Immature natural killer cell (primary cell): ENCODE data around the gene CWF19L1. TPM values are rescaled to one million over a fixed set of nuclear protein-coding genes. Genes with fewer than 3 reads are reported as not detected.

Experiments used
- DNase-seq, 3 donors: peaks; one replicate each; pipeline ENCODE4 v3.0.0; 2022; ENCODE audit warnings: mixed read lengths in 1 of 3
- H3K27ac Mint-ChIP-seq, 6 donors: one replicate each; pipeline ENCODE4 v1.8.0; 2020; ENCODE audit warnings: mixed read lengths in 6 of 6, mild to moderate bottlenecking in 5 of 6, inconsistent platforms in 4 of 6, moderate library complexity in 3 of 6
- H3K27me3 Mint-ChIP-seq, 3 donors: one replicate each; pipeline ENCODE4 v1.8.0; 2020 to 2021; ENCODE audit warnings: low read depth in 3 of 3, mild to moderate bottlenecking in 3 of 3, mixed read lengths in 3 of 3, moderate library complexity in 3 of 3, inconsistent platforms in 1 of 3
- H3K36me3 Mint-ChIP-seq, 3 donors: one replicate each; pipeline ENCODE4 v1.8.0; 2020; ENCODE audit warnings: mixed read lengths in 3 of 3, inconsistent platforms in 2 of 3, mild to moderate bottlenecking in 2 of 3
- H3K4me1 Mint-ChIP-seq, 2 donors: one replicate each; pipeline ENCODE4 v1.8.0; 2020; ENCODE audit warnings: inconsistent platforms in 2 of 2, mild to moderate bottlenecking in 2 of 2, mixed read lengths in 2 of 2, moderate library complexity in 1 of 2
- H3K4me3 Mint-ChIP-seq, 5 donors: one replicate each; pipeline ENCODE4 v1.8.0; 2020; ENCODE audit warnings: mild to moderate bottlenecking in 5 of 5, mixed read lengths in 5 of 5, inconsistent platforms in 3 of 5, moderate library complexity in 3 of 5
- H3K9me3 Mint-ChIP-seq, 6 donors: one replicate each; pipeline ENCODE4 v1.8.0; 2020; ENCODE audit warnings: mild to moderate bottlenecking in 6 of 6, mixed read lengths in 6 of 6, inconsistent platforms in 4 of 6, moderate library complexity in 3 of 6
- polyA plus RNA-seq, 3 donors: library from polyadenylated mRNA; unstranded; fragments of 300-500 nt; fragmentation: Illumina TruSeq; gene quantifications; one replicate each; pipeline ENCODE4 v1.2.3, GENCODE V29; 2021

CWF19L1 gene
- polyA plus RNA-seq, 3 donors from 2014 or later = 18.4 to 38.4 (median 32.5) TPM

DNA sequence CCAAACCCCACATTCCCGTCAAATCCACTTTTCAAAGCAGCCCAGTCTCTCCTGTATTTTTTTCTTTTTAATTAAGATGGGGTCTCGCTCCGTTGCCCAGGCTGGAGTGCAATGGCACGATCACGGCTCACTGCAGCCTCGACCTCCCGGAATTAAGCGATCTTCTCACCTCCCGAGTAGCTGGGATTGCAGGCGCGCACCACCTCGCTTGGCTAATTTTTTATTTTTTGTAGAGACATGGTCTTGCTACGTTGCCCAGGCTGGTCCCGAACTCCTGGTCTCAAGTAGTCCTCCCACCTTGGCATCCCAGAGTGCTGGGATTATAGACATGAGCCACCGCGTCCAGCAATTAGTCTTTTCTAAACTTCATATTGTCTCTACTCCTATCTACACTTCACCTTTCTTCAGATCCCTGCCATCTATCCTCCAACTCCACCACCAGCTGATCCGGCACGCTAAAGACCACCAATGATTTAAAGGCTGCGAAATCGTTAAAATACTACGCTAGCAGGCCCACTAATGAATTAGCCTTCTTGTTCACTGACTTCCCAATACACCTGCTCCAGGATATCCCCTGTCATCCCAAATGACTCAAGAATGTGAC is 37.5 kb downstream of the CWF19L1 start:
- Mint-ChIP-seq H3K4me3 (peak overlapping the region; percentile 89 to 96 (median 92)), H3K36me3 (peaks cover 8 to 26% (median 12%) of the 10 kb centered on the region in 3 donors), H3K9me3 (no peaks in the 10 kb centered on the region), H3K4me1 (peaks cover 31 to 45% of the 10 kb centered on the region in 2 donors), H3K27ac (peak overlapping the region; percentile 78 to 96 (median 88)), H3K27me3 (peaks cover 5 to 18% (median 15%) of the 10 kb centered on the region in 3 donors)
- no peak for DNase-seq

DNA sequence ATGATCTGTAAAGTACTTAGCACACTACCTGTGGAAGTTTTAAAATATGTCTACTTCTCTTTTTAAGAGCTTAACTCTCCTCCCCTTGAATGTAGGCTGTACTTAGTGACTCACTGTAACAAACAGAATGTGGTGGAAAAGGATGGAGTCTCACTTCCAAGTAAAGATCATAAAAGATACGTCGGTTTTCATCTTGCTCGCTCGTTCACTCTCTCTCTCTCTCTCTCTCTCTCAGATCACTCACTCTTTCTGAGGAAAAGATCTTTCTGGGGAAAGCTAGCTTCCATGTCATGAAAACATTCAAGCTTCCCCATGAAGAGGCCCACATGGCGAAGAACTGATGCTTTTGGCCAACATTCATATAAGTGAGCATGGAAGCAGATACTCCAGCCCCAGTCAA is 43.6 kb downstream of the CWF19L1 start:
- Mint-ChIP-seq H3K27me3 (peaks cover 3 to 5% (median 4%) of the 10 kb centered on the region in 3 donors), H3K9me3 (no peaks in the 10 kb centered on the region), H3K4me3 (no peak overlapping the region), H3K27ac (peak overlapping the region in 1 of 6 donors; percentile 11), H3K4me1 (peaks cover 16 to 28% of the 10 kb centered on the region in 2 donors), H3K36me3 (peaks cover 20 to 33% (median 28%) of the 10 kb centered on the region in 3 donors)
- no peak for DNase-seq

DNA sequence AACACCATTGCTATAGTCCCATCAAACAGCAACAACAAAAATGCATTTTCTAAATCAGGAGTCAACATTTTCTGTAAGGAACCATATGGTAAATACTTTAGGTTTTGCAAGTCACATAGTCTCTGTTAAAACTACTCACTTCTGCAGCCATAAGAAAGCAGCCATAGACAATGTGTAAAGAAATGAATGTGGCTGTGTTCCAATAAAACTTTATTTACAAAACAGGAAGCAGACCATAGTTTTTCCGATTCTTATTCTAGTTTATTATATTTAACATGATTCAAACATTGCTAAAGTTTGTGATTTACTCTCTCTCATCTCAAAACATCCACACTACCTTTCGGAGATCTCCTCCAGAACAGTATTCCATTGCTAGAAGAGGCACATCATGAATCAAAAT is 44.9 kb downstream of the CWF19L1 start:
- no peak for DNase-seq
- peaks cover 4 to 15% of the 10 kb centered on the region in 2 donors for H3K4me1 Mint-ChIP-seq
- no peak overlapping the region for H3K4me3 Mint-ChIP-seq
- H3K27ac Mint-ChIP-seq = no peak overlapping the region
- peaks cover 0 to 2% (median 0%) of the 10 kb centered on the region in 3 donors for H3K27me3 Mint-ChIP-seq
- H3K9me3 Mint-ChIP-seq = no peaks in the 10 kb centered on the region
- peaks cover 24 to 44% (median 28%) of the 10 kb centered on the region in 3 donors for H3K36me3 Mint-ChIP-seq

DNA sequence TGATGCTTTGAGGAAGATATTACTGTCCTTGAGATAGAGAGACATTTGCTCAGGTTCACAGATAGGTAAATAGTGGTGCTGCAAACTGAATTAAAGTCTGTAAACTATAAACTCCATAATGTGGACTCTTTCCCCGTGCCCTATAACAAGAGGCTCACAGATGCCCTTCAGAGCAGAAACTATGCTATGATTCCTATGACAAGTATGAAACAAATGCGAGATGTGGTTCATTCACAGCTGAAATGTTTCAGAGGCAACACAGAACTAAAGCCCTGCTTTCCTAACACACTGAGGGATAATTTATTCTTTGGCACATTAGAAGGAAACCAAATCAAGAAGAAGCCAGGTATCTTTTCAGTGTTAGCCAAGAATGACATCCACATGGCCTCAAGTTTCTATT is 51.4 kb downstream of the CWF19L1 start:
- Mint-ChIP-seq H3K27me3 (peaks cover 0 to 2% (median 1%) of the 10 kb centered on the region in 3 donors), H3K9me3 (no peaks in the 10 kb centered on the region), H3K4me1 (no peaks in the 10 kb centered on the region), H3K27ac (no peak overlapping the region), H3K4me3 (no peak overlapping the region), H3K36me3 (peaks cover 25 to 67% (median 36%) of the 10 kb centered on the region in 3 donors)
- no peak for DNase-seq

DNA sequence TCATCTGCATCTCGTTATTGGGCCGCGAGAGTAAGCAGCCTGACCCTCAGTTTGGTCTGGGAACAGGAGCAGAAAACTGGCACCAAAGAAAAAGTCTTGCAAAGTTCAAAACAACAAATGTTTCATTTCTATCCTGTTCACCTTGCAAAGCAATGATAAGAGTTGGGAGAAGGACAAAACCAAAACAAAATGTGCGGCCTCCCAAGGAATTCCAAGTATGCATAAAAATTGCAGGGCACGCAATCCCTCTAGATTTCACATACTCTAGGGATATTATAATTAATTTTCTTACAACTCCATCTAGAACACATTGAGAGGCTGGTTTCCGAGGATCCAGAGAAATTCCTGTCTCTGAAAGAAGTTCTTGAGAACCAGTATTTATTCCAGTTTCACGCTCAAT is 58.1 kb downstream of the CWF19L1 start:
- DNase-seq = no peak
- Mint-ChIP-seq H3K27me3 (no peaks in the 10 kb centered on the region), H3K27ac (no peak overlapping the region), H3K9me3 (no peaks in the 10 kb centered on the region), H3K4me3 (no peak overlapping the region), H3K36me3 (peaks cover 18 to 47% (median 25%) of the 10 kb centered on the region in 3 donors), H3K4me1 (no peaks in the 10 kb centered on the region)

DNA sequence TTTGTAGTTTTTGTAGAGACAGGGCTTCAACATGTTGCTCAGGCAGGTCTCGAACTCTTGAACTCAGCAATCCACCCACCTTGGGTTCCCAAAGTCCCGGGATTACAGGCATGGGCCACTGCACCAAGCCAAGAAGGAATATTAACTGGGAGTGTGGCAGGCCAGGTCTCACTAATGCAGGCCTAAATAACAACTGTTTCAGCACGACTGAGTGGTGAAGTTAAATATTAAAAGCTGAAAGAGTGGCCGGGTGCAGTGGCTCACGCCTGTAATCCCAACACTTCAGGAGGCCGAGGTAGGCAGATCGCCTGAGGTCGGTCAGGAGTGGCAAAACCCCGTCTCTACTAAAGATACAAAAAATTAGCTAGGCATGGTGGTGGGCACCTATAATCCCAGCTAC is 59.2 kb downstream of the CWF19L1 start:
- DNase-seq = no peak
- Mint-ChIP-seq H3K4me3 (no peak overlapping the region), H3K27me3 (no peaks in the 10 kb centered on the region), H3K9me3 (no peaks in the 10 kb centered on the region), H3K36me3 (peaks cover 21 to 49% (median 28%) of the 10 kb centered on the region in 3 donors), H3K4me1 (no peaks in the 10 kb centered on the region), H3K27ac (no peak overlapping the region)

DNA sequence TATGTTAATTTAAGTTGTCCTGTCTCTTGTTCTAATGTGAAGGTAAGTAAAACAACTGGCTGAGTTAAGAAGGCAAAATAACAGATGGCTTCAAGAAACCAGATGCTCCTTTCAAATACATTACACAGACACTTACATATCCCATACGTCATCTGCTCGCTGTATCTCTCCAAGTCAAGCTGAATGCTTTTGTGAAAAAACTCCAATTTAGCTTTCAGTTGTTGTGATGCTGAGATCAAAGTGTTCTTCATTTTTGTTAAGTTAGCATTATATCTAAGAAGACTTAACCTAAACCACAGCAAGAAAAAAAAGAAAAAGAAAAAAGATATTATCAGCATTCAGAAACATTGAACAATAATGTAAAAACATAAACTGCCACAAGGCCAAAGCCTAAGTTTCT is 63.1 kb downstream of the CWF19L1 start:
- Mint-ChIP-seq H3K4me3 (no peak overlapping the region), H3K36me3 (peaks cover 26 to 51% (median 31%) of the 10 kb centered on the region in 3 donors), H3K27ac (no peak overlapping the region), H3K9me3 (no peaks in the 10 kb centered on the region), H3K27me3 (no peaks in the 10 kb centered on the region), H3K4me1 (no peaks in the 10 kb centered on the region)
- DNase-seq = no peak

DNA sequence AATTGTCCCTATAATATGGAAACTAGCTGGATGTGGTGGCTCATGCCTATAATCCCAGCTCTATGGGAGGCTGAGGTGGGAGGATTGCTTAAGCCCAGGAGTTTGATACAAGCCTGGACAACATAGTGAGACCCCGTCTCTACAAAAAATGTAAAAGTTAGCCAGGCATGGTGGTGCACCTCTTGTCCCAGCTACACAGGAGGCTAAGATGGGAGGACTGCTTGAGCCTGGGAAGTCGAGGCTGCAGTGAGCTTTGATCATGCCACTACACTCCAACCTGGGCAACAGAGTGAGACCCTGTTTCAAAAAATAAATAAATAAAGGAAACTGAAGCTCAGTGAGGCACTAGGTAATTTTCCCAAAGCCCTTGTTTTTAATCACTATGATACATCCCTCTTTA is 65.9 kb downstream of the CWF19L1 start:
- Mint-ChIP-seq H3K27ac (no peak overlapping the region), H3K4me3 (no peak overlapping the region), H3K9me3 (no peaks in the 10 kb centered on the region), H3K4me1 (peaks cover 0 to 1% of the 10 kb centered on the region in 2 donors), H3K36me3 (peaks cover 25 to 56% (median 33%) of the 10 kb centered on the region in 3 donors), H3K27me3 (no peaks in the 10 kb centered on the region)
- no peak for DNase-seq

DNA sequence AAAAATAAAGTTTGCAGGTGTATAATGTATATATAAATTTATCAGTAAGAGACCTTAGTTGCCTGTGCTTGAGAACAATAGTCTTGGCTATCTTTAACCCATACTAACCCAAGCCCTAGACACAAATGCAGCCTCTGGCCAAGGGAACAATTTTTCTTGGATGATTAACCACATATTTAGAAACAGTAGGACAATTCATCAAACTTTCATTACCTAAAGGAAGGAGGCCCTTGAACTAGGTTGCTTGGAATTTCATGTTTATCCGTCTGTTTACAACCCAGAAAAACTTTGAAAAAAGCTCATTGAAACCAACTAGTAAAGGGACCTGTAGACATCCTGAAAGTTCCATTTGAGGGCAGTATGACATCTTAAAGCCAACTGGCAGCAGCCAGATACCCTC is 72.7 kb downstream of the CWF19L1 start:
- Mint-ChIP-seq H3K4me1 (peaks cover 0 to 1% of the 10 kb centered on the region in 2 donors), H3K27ac (no peak overlapping the region), H3K9me3 (no peaks in the 10 kb centered on the region), H3K27me3 (no peaks in the 10 kb centered on the region), H3K36me3 (peaks cover 15 to 51% (median 29%) of the 10 kb centered on the region in 3 donors), H3K4me3 (no peak overlapping the region)
- DNase-seq = no peak

DNA sequence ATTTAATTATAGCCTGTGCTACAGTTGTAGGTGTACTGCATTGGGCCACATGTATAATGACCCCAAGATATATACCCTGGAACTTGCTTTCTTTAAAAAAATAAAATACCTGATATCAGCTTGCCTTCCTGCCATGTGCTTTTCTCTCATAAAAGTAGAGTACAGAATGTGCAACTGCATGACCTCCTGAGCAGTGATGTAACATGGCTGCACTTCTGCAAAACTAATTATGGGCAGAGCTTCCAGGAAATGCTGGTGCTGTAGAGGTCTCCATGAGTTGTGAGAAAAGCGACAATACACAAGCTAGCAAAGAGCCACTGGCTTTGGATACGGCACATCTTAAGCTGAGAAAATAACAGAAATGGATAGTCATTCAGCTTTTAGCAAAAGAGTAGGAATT is 75.1 kb downstream of the CWF19L1 start:
- no peak overlapping the region for H3K4me3 Mint-ChIP-seq
- H3K4me1 Mint-ChIP-seq = peaks cover 7% of the 10 kb centered on the region in 2 donors
- no peak overlapping the region for H3K27ac Mint-ChIP-seq
- H3K27me3 Mint-ChIP-seq = no peaks in the 10 kb centered on the region
- no peaks in the 10 kb centered on the region for H3K9me3 Mint-ChIP-seq
- DNase-seq = no peak
- peaks cover 12 to 45% (median 18%) of the 10 kb centered on the region in 3 donors for H3K36me3 Mint-ChIP-seq

DNA sequence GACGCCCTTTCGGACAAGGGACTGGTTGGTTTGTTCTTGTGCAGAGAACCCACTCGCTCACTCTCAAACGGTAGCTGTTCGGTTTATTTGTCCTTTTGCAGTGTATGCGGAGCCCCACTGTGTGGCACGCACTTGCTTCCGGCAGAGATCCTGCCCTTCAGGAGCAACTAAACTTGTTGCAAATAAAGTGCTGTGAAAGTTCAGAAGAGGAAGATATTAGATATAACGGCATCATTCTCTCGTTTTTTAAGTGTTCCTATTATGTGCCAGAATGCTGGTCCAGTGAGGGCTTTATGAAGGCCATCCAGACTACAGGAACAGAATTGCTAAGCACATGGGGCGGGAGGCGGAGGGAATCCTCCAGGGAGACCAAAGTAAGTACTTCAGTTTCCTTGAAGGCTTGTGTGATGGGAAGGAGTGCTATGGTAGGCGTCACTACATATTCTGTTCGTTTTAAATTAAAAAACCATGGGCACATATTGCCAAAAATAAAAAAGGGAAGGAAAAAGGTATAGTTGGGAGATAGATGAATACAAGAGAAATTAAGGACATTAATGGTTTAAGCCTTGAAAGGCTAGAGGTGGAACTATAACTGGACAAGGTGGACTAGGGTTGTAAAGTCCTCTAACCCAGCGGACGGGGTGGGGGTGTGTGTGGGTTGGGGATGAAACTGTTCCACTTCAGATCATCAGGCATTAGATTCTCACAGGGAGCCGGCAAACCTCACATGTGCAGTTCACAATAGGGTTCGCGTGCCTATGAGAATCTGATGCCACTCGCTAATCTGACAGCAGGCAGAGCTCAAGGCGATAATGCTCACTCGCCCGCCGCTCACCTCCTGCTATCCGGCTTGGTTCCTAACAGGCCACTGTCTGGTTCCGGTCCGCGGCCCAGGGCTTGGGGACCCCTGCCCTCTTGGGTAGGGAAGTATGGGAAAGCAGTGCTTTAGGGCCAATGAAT is 80.9 kb downstream of the CWF19L1 start:
- Mint-ChIP-seq H3K9me3 (no peaks in the 10 kb centered on the region), H3K27ac (peak overlapping the region; percentile 84 to 96 (median 94)), H3K36me3 (peaks cover 7 to 22% (median 12%) of the 10 kb centered on the region in 3 donors), H3K4me1 (peaks cover 36 to 51% of the 10 kb centered on the region in 2 donors), H3K27me3 (peaks cover 0 to 12% (median 2%) of the 10 kb centered on the region in 3 donors), H3K4me3 (peak overlapping the region; percentile 91 to 99 (median 95))
- no peak for DNase-seq

DNA sequence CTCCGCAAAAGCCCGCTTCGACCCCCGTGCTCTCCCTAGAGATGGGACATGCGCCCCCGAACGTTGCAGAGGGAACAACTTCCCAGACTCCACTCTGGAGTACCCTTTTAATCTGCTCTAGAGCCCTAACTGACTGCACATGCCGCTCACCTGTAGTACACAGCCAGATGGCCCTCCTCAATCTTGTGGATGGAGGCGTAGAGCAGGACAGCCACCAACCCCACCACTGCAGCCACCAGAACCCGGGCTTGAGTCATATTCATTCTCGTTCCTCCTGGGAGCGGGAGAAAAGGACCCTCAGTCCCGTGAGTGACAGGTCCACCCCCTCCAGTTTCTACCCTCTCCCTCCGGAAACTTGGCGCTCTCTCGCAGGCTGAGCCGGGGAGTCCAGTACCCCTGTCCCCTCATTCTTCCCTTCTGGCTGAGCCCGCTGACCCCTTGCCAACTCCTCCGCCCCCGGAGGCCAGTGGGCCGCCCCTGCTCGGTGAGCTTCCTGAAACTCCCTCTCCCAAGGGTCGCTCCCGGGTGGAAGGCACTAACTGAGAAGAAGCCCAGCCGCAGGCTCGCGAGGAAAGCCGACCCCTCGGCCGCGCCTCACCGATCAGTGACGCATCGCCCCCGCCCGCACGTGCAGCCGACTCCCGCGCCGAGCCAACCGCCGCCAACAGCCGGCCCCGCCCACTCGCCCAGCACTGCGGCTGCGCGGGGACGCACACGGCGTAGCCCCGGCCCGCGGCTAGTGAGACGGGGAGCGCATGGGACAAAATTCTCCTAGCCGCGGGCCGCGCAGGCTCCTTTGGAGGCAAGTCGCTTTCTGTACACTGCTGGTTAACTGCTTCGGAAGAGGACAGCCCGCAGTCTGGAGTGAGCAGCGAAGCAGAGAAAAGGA is 81.8 kb downstream of the CWF19L1 start, which contains the start of gene ERLIN1:
TSS of gene ERLIN1 (minus strand) at position 666 of the 889 bp plus-strand sequence. CDS start at position 263, 403 bp downstream.
- DNase-seq = peak; percentile 90 to 91 (median 91)
- peaks cover 1 to 12% (median 2%) of the 10 kb centered on the region in 3 donors for H3K36me3 Mint-ChIP-seq
- H3K4me3 Mint-ChIP-seq = peak within 1 kb of the TSS; percentile 91 to 99 (median 95)
- peak within 1 kb of the TSS; percentile 84 to 96 (median 94) for H3K27ac Mint-ChIP-seq
- H3K27me3 Mint-ChIP-seq = peaks cover 0 to 12% (median 2%) of the 10 kb centered on the region in 3 donors
- peaks cover 36 to 54% of the 10 kb centered on the region in 2 donors for H3K4me1 Mint-ChIP-seq
- no peaks in the 10 kb centered on the region for H3K9me3 Mint-ChIP-seq

DNA sequence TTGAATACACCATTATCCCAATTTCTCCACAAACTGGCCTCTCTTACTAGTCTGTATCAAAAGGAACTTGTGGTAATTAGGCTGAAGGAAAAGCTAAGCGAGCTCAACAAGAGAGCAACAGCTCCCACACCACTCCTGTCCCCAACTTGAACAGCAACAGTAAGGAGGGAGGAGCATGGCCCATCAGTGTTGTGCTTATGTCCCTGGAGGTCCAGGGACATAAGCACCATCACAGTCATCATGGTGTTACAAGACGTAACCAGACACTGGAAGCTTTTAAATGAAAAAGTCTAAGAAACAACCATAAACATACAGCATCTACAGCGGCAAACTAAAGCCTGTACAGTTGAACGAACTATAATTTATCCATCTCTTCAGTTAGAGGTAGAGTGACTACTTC is 82.6 kb downstream of the CWF19L1 start:
- peak overlapping the region; percentile 84 to 96 (median 94) for H3K27ac Mint-ChIP-seq
- H3K36me3 Mint-ChIP-seq = peaks cover 0 to 9% (median 0%) of the 10 kb centered on the region in 3 donors
- H3K4me3 Mint-ChIP-seq = peak overlapping the region; percentile 91 to 99 (median 95)
- H3K27me3 Mint-ChIP-seq = peaks cover 0 to 12% (median 2%) of the 10 kb centered on the region in 3 donors
- H3K4me1 Mint-ChIP-seq = peaks cover 36 to 62% of the 10 kb centered on the region in 2 donors
- H3K9me3 Mint-ChIP-seq = no peaks in the 10 kb centered on the region
- peak in 1 of 3 donors; percentile 3 for DNase-seq
